Uterus (tissue), 2 donors: Measurements from ENCODE around the gene GPR12.

Experiments
- POLR2A ChIP-seq, 2 donors: fragments of 450-650 bp; IDR thresholded peaks; one replicate each; pipeline ENCODE4 v1.6.1; 2016; ENCODE audit warnings: antibody characterized with exemption in 2 of 2, mild to moderate bottlenecking in 1 of 2, moderate library complexity in 1 of 2
- TF ChIP-seq, protein P1 (sequence below), 4 experiments: fragments of 200-600 bp in 2 of 4; fragments of 450-650 bp in 2 of 4; sonication (generic) in 2 of 4; IDR thresholded peaks; one replicate each; pipeline ENCODE4 v1.5.1; 2016 to 2019; ENCODE audit warnings: antibody characterized with exemption in 4 of 4, mild to moderate bottlenecking in 2 of 4, moderate library complexity in 1 of 4

DNA sequence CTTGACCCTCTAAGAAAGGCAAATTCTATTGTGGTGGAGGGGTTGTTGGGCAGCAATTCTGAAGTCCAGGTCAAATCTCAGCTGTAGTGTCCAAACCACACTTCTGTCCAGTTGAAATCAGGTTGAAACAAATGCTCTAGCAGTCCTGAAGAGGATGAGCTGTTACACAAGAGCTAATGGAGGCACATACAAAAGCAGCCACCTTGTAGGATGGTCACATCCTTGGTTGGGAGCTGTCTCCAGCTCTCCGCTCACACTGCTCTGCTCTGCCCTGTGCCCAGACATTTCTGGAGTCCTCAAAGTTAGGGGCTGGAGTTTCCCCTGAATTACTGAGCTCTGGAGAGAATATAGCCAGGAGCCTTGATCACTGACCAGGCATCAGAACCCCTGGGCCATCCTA is 47.2 kb downstream of the GPR12 start:
- no peak for TF ChIP-seq POLR2A (IDR thresholded peaks at IDR 0.05)
- TF ChIP-seq, protein P1, sequence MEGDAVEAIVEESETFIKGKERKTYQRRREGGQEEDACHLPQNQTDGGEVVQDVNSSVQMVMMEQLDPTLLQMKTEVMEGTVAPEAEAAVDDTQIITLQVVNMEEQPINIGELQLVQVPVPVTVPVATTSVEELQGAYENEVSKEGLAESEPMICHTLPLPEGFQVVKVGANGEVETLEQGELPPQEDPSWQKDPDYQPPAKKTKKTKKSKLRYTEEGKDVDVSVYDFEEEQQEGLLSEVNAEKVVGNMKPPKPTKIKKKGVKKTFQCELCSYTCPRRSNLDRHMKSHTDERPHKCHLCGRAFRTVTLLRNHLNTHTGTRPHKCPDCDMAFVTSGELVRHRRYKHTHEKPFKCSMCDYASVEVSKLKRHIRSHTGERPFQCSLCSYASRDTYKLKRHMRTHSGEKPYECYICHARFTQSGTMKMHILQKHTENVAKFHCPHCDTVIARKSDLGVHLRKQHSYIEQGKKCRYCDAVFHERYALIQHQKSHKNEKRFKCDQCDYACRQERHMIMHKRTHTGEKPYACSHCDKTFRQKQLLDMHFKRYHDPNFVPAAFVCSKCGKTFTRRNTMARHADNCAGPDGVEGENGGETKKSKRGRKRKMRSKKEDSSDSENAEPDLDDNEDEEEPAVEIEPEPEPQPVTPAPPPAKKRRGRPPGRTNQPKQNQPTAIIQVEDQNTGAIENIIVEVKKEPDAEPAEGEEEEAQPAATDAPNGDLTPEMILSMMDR (IDR thresholded peaks at IDR 0.05) = no peak
